Lung (tissue), 12 donors: ENCODE data around the gene NSUN7. TPM values are rescaled to one million over a fixed set of nuclear protein-coding genes. Genes with fewer than 3 reads are reported as not detected.

ENCODE experiments used
- ATAC-seq: fragments of 200-7000 bp; cut with Tn5 transposase; one replicate; pipeline ENCODE4 v1.9.1; 2020; ENCODE audit warnings: moderate number of reproducible peaks; ENCODE audit not compliant: insufficient read depth, low FRiP score
- DNase-seq, 3 donors: peaks; one replicate each; pipeline ENCODE4 v3.0.0-alpha.2; 2013 to 2017
- H3K27ac ChIP-seq, 2 donors: one replicate each; pipeline ENCODE4 v1.5.1; 2013; ENCODE audit warnings: mild to moderate bottlenecking in 2 of 2, moderate library complexity in 2 of 2, control low read depth in 1 of 2, inconsistent platforms in 1 of 2, low read depth in 1 of 2, low read length in 1 of 2
- H3K27me3 ChIP-seq, 3 donors: one replicate each; pipeline ENCODE4 v1.5.1; 2013; ENCODE audit warnings: low read length in 2 of 3; ENCODE audit not compliant: control insufficient read depth in 3 of 3, insufficient read depth in 3 of 3
- H3K36me3 ChIP-seq, 4 donors: one replicate each; pipeline ENCODE4 v1.5.1; 2013; ENCODE audit warnings: low read length in 4 of 4, mild to moderate bottlenecking in 1 of 4, moderate library complexity in 1 of 4; ENCODE audit not compliant: control insufficient read depth in 4 of 4, insufficient read depth in 4 of 4
- H3K4me1 ChIP-seq, 5 donors: one replicate each; pipeline ENCODE4 v1.5.1; 2013; ENCODE audit warnings: low read length in 5 of 5, mild to moderate bottlenecking in 2 of 5, moderate library complexity in 1 of 5; ENCODE audit not compliant: control insufficient read depth in 5 of 5, insufficient read depth in 5 of 5
- H3K4me3 ChIP-seq: one replicate; pipeline ENCODE4 v1.5.1; 2013; ENCODE audit warnings: mild to moderate bottlenecking, control low read depth, moderate library complexity
- H3K9ac ChIP-seq, 2 donors: one replicate each; pipeline ENCODE4 v1.5.1; 2013; ENCODE audit warnings: low read length in 2 of 2, control low read depth in 1 of 2; ENCODE audit not compliant: insufficient read depth in 1 of 2
- H3K9me3 ChIP-seq, 4 donors: one replicate each; pipeline ENCODE4 v1.5.1; 2013; ENCODE audit warnings: low read length in 3 of 4, mild to moderate bottlenecking in 1 of 4, moderate library complexity in 1 of 4; ENCODE audit not compliant: control insufficient read depth in 4 of 4, insufficient read depth in 3 of 4
- CTCF ChIP-seq: IDR thresholded peaks from 2 replicates; pipeline ENCODE4 v1.5.1; 2012; ENCODE audit warnings: mild to moderate bottlenecking; ENCODE audit errors: control extremely low read depth, extremely low read depth
- WGBS, 2 donors: extraction: QIAGEN DNeasy Blood & Tissue Kit; methylation state at CpG; one replicate each; pipeline ENCODE4 v1.1.7; 2013; 5-methylcytosine and 5-hydroxymethylcytosine counted together
- polyA plus RNA-seq, 2 donors: library from polyadenylated mRNA; stranded (reverse); fragments of 200-250 nt; gene quantifications; one replicate each; pipeline ENCODE4 v1.2.1, GENCODE V29; 2013
- total RNA-seq, 2 donors: library from RNA; depleted of rRNA in 1 of 2; stranded (reverse); fragments of >200 nt in 1 of 2; gene quantifications; one replicate each; pipeline ENCODE4 v1.2.1, GENCODE V29; 2014 to 2021
- donor health status: control.
- donor health status: control.
- donor health status: Bipolar disorder and iron deficiency.
- donor health status: healthy.
- donor health status: DM: yes; HTN: yes; CAD: no.

Gene NSUN7
- total and polyA plus RNA-seq, 4 donors: 6.5 to 20.5 (median 11.2) TPM

GRCh38 chr4:40733752-40734151 is 16.0 kb upstream of the NSUN7 start:
- ATAC-seq (no peak), DNase-seq (no peak)
- TF ChIP-seq CTCF: no peak
- no peaks in the 10 kb centered on the region for H3K36me3 ChIP-seq
- 70 to 78% methylated on average over 7 of the region's 7 CpGs for WGBS, 2 donors
- H3K27me3 ChIP-seq: no peaks in the 10 kb centered on the region
- H3K4me3 ChIP-seq: no peak overlapping the region
- no peaks in the 10 kb centered on the region for H3K9me3 ChIP-seq
- no peak overlapping the region for H3K27ac ChIP-seq
- no peak overlapping the region for H3K9ac ChIP-seq
- H3K4me1 ChIP-seq: peaks cover 0 to 12% (median 6%) of the 10 kb centered on the region in 5 donors

- ATAC-seq: no peak
- 77 to 82% methylated on average over 5 of the region's 5 CpGs for WGBS, 2 donors
- no peak overlapping the region for H3K4me3 ChIP-seq
- peaks cover 0 to 12% (median 6%) of the 10 kb centered on the region in 5 donors for H3K4me1 ChIP-seq
- no peaks in the 10 kb centered on the region for H3K9me3 ChIP-seq
- H3K27ac ChIP-seq: no peak overlapping the region
- DNase-seq: no peak
- no peaks in the 10 kb centered on the region for H3K27me3 ChIP-seq
- H3K9ac ChIP-seq: no peak overlapping the region
- no peaks in the 10 kb centered on the region for H3K36me3 ChIP-seq
- TF ChIP-seq CTCF: no peak
Measured at GRCh38 chr4:40734497-40734896, 15.3 kb upstream of the NSUN7 start.

GRCh38 chr4:40736910-40737309 is 12.8 kb upstream of the NSUN7 start:
- ATAC-seq: no peak
- no peak overlapping the region for H3K27ac ChIP-seq
- 78 to 91% methylated on average over 1 of the region's 1 CpG for WGBS, 2 donors

More at GRCh38 chr4:40736910-40737309, 12.8 kb upstream of the NSUN7 start:
- peak; percentile 15 for TF ChIP-seq CTCF
- H3K4me3 ChIP-seq: no peak overlapping the region
- no peaks in the 10 kb centered on the region for H3K27me3 ChIP-seq
- H3K9me3 ChIP-seq: no peaks in the 10 kb centered on the region
- H3K4me1 ChIP-seq: peaks cover 0 to 8% (median 1%) of the 10 kb centered on the region in 5 donors
- no peak overlapping the region for H3K9ac ChIP-seq
- peak; percentile 28 to 88 (median 88) for DNase-seq
- no peaks in the 10 kb centered on the region for H3K36me3 ChIP-seq
